Measurements from ENCODE around the gene BRWD1. TPM values are rescaled to one million over a fixed set of nuclear protein-coding genes. Genes with fewer than 3 reads are reported as not detected.

The BRWD1 gene
- total and polyA plus RNA-seq, 2 of the 8 experiments (the other 6 are each of a cell fraction or from before 2014, with no cell fraction given) = 9.3 to 45.2 TPM

DNA sequence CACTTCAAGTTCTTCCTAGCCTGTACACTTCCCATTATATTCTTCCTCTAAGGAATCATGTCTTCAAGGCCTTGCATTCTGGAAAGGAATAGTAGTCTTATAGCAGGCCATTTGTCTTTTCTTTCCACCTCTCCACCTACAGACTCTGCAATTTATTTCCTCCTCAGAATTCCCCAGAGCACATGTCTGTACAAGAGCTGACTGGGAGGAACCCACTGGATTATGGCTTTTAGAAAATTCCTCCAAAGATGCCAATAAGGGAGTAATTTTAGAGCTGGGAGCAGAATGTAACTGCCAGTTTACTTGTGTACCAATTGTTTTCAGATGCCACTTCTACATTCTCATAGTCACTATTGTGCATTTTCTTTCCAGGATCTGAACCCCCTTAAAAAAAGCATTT, 126.8 kb downstream of the BRWD1 start:
- H4K5ac ChIP-seq (ENCODE audit: insufficient read length, low read depth, low read length) = no peak overlapping the region
- CTCF ChIA-PET (ENCODE audit: partially characterized antibody) = no interaction called here
- 0 out of 2 replicates have a peak, but pooled peaks cover 3% of the 10 kb centered on the region for H3K79me1 ChIP-seq (ENCODE audit: low read depth, low read length)
- TF ChIP-seq RAD21 (IDR thresholded peaks at IDR 0.05 in 1 of 2, conservative IDR thresholded peaks at IDR 0.05 in 1 of 2; ENCODE audit: low read depth in 2 of 2, low read length in 2 of 2) (no peak), EGR1 (IDR thresholded peaks at IDR 0.05; ENCODE audit: borderline replicate concordance, low read depth, low read length) (no peak), MAFK (IDR thresholded peaks at IDR 0.05; ENCODE audit: low read depth, low read length) (no peak), CBX8 (IDR thresholded peaks at IDR 0.05; ENCODE audit: borderline replicate concordance, low read depth, low read length) (no peak), TBP (IDR thresholded peaks at IDR 0.05; ENCODE audit: low read depth, low read length) (no peak), NRF1 (IDR thresholded peaks at IDR 0.05; ENCODE audit: low read depth, low read length) (no peak), JUND (IDR thresholded peaks at IDR 0.05; ENCODE audit: low read length) (no peak), CHD2 (IDR thresholded peaks at IDR 0.05; ENCODE audit: low read length) (no peak), KDM5A (IDR thresholded peaks at IDR 0.05; ENCODE audit: low read length) (no peak), SIX5 (IDR thresholded peaks at IDR 0.05; ENCODE audit: low read depth, low read length) (no peak), EP300 (IDR thresholded peaks at IDR 0.05; ENCODE audit: borderline replicate concordance in 1 of 2, low read depth in 2 of 2, low read length in 2 of 2) (no peak)
- TF ChIP-seq, protein P1, sequence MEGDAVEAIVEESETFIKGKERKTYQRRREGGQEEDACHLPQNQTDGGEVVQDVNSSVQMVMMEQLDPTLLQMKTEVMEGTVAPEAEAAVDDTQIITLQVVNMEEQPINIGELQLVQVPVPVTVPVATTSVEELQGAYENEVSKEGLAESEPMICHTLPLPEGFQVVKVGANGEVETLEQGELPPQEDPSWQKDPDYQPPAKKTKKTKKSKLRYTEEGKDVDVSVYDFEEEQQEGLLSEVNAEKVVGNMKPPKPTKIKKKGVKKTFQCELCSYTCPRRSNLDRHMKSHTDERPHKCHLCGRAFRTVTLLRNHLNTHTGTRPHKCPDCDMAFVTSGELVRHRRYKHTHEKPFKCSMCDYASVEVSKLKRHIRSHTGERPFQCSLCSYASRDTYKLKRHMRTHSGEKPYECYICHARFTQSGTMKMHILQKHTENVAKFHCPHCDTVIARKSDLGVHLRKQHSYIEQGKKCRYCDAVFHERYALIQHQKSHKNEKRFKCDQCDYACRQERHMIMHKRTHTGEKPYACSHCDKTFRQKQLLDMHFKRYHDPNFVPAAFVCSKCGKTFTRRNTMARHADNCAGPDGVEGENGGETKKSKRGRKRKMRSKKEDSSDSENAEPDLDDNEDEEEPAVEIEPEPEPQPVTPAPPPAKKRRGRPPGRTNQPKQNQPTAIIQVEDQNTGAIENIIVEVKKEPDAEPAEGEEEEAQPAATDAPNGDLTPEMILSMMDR (IDR thresholded peaks at IDR 0.05; ENCODE audit: control extremely low read depth in 1 of 3, insufficient read depth in 1 of 3, low read depth in 1 of 3, low read length in 3 of 3) = no peak

More for the DNA sequence above, 126.8 kb downstream of the BRWD1 start:
- no peak overlapping the region for H3K14ac ChIP-seq (ENCODE audit: insufficient read length)
- no peak overlapping the region for H3K27ac ChIP-seq (ENCODE audit: low read depth, low read length)
- no peak overlapping the region for H2AFZ ChIP-seq (ENCODE audit: low read length)
- H4K91ac ChIP-seq (replicated peaks; ENCODE audit: insufficient read length, low read length) = no peak overlapping the region
- DNase-seq (ENCODE audit: low read depth in 1 of 2, low spot score in 2 of 2) = no peak
- no peak overlapping the region for H2BK120ac ChIP-seq (replicated peaks; ENCODE audit: low read depth, low read length)
- H4K8ac ChIP-seq (ENCODE audit: extremely low read depth, insufficient read depth, low read length) = no peak overlapping the region
- H3K4ac ChIP-seq (replicated peaks; ENCODE audit: insufficient read length, low read depth, low read length) = no peak overlapping the region
- H3K36me3 ChIP-seq (ENCODE audit: control insufficient read depth in 2 of 4, insufficient read depth in 4 of 4, low read length in 3 of 4) = 0 out of 8 replicates have a peak, but pooled peaks cover 0 to 3% (median 0%) of the 10 kb centered on the region in 4 experiments
- H2BK20ac ChIP-seq (ENCODE audit: low read length) = no peak overlapping the region
- peaks cover 7% of the 10 kb centered on the region; the same call in 1 of the 2 replicates for H3K23me2 ChIP-seq (ENCODE audit: low read depth, low read length)
- H3K18ac ChIP-seq (ENCODE audit: extremely low read depth, low read length) = no peak overlapping the region
- H3K4me1 ChIP-seq (replicated peaks in 1 of 4; ENCODE audit: control insufficient read depth in 3 of 4, insufficient read depth in 4 of 4, low read length in 3 of 4) = peaks cover 0 to 5% (median 3%) of the 10 kb centered on the region in 4 experiments; a peak in 4 of 7 replicates
- POLR2A ChIA-PET (ENCODE audit: partially characterized antibody) = no interaction called here
- H2BK12ac ChIP-seq (ENCODE audit: low read depth, low read length) = no peak overlapping the region
- H3K79me2 ChIP-seq (ENCODE audit: control insufficient read depth in 1 of 2, insufficient read depth in 2 of 2, low read length in 2 of 2) = peaks cover 0 to 12% of the 10 kb centered on the region in 2 experiments; a peak in 3 of 4 replicates
- no peak overlapping the region for H3K9ac ChIP-seq (replicated peaks in 1 of 4; ENCODE audit: extremely low read depth in 1 of 4, low read depth in 3 of 4, low read length in 3 of 4)
- no peaks in the 10 kb centered on the region for H3K9me3 ChIP-seq (ENCODE audit: insufficient read depth in 2 of 2, low read depth in 1 of 2, low read length in 1 of 2)
- no peak overlapping the region for H3K23ac ChIP-seq (ENCODE audit: insufficient read length)
- no peak overlapping the region for H2BK15ac ChIP-seq (ENCODE audit: low read length)
- FAIRE-seq = no peak
- no peak overlapping the region for H3K4me2 ChIP-seq (ENCODE audit: insufficient read depth in 1 of 2, low read depth in 2 of 2, low read length in 2 of 2)
- no peak overlapping the region for H2BK5ac ChIP-seq (ENCODE audit: low read depth, low read length)
- no peak overlapping the region for H3K56ac ChIP-seq (replicated peaks; ENCODE audit: insufficient read length, low read depth, low read length)
- no peak overlapping the region for H3K4me3 ChIP-seq (ENCODE audit: extremely low read depth in 1 of 4, insufficient read depth in 2 of 4, low read depth in 3 of 4, low read length in 4 of 4)
- H4K20me1 ChIP-seq (replicated peaks in 1 of 2; ENCODE audit: control insufficient read depth in 1 of 2, insufficient read depth in 2 of 2, low read length in 2 of 2) = peaks cover 0 to 6% of the 10 kb centered on the region in 2 experiments
- no peaks in the 10 kb centered on the region for H3K27me3 ChIP-seq (replicated peaks in 1 of 4; ENCODE audit: control insufficient read depth in 3 of 4, extremely low read depth in 1 of 4, insufficient read depth in 3 of 4, low read length in 3 of 4)
- no peak overlapping the region for H2AK5ac ChIP-seq (ENCODE audit: low read depth, low read length)

All from H1 (cell line).